DMS 273 (cell line): Measurements from ENCODE around the gene MBD3L2B.

Source experiments
- DNase-seq: peaks from one replicate; lab custom pipeline; 2025; ENCODE audit not compliant: unreplicated experiment; lab: John Stamatoyannopoulos, UW

The MBD3L2B gene

DNA sequence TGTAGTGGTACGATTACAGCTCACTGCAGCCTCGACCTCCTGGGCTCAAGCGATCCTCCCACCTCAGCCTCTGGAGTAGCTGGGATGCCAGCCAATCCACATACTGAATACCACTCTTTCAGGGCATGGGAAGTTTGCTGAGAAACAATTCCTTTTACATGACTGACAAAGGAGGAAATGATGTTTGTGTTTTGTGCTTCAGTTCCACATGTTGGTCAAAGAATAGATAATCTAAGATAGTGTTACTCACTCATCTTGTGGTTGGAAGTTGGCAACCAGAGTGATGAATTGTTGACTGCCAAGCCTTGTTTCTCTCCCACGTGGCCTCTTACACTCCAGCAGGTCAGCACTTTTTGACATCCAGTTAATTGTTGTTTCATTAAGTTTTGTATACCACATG lies 7.6 kb downstream of the MBD3L2B start:
- DNase-seq = no peak

DNA sequence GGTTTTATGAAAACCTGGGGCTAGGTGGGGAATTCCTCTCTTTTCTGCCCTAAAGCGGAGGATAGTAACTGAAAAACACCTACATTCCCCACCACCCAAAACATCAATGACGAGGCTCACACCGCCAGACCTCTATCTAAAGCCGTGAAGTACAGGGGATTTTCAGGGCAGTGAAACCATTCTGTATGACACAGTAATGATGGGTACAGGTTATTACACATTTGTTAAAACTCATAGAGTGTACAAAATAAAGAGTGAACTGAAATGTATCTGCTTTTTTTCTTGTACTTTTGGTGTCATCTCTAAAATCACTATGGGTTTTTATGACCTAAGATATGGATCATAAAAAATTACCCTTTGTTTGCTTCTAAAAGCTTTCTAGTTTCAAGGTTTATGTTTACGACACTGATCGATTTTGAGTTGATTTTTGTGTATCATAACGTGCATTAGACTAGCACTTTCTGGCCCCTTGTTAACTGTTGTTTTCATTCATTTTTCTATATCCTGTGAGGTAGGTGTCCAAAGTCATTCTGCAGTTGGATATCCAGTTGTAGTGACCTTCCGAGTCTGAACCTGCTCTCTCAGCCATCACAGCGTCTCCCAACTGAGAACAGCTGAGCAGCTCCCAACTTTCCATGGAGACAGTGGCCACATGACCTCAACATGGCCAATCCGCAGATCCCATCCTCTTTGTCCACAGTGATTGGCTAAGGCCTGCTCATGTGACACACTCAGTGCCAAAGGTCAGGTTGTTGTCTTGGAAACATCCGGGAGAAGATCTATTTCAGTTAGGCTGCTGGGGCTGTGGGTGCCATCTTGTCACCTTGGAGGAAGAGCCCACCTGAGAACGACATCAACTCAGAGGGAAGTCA lies 10.3 kb downstream of the MBD3L2B start:
- peak; percentile 31 for DNase-seq

DNA sequence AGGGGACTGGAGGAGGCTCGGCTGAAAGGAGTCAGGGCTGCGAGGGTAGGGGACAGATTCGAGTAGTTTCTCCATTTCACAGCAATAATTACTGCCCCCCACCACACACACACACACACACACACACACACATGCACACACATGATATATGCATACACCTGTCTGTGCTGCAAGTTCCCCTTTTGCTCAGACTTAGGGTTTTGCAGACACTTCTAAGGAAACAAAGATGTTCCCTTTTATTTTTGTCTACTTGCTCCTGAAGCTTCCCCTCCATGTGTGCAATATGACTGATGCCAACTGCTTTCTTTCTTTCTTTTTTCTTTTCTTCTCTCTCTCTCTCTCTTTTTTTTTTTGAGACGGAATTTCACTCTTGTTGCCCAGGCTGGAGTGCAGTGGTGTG lies 13.4 kb downstream of the MBD3L2B start:
- DNase-seq = no peak

DNA sequence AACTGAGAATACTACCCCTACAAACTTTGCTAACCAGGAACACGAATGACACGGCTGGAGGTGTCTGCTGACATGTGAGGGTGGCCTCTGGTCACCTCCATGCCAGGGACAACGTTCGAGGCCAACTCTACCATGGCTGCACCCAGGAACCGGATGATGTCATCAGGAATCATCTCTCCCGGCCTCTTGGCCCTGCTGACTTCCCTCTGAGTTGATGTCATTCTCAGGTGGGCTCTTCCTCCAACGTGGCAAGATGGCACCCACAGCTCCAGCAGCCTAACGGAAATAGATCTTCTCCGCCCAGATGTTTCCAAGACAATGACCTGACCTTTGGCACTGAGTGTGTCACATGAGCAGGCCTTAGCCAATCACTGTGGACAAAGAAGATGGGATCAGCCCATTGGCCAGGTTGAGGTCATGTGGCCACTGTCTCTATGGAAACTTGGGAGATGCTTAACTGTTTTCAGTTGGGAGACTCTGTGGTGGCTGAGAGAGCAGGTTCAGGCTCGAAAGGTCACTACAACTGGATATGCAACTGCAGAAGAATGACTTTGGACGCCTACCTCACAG lies 15.0 kb downstream of the MBD3L2B start:
- peak; percentile 15 for DNase-seq

DNA sequence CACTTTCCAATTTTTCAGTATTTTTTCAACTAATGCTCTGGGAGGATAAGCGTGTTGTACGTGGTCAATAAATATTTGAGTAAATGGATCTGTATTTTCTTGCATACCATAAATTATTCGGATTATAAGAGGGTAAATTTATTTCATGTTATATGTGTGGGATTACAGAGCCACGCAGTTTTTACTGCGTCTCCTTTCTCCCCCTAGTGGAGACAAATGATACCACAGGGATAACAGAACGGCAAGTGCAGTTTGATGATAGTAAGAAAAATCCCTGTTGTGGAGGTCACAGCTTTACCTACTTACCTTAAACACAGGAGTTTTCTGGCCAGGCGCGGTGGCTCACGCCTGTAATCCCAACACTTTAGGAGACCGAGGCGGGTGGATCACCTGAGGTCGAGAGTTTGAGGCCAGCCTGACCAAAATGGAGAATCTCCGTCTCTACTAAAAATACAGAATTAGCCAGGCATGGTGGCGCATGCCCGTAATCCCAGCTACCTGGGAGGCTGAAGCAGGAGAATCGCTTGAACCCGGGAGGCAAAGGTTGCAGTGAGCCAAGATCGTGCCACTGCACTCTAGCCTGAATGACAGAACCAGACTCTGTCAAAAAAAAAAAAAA lies 16.8 kb downstream of the MBD3L2B start:
- peak; percentile 36 for DNase-seq

DNA sequence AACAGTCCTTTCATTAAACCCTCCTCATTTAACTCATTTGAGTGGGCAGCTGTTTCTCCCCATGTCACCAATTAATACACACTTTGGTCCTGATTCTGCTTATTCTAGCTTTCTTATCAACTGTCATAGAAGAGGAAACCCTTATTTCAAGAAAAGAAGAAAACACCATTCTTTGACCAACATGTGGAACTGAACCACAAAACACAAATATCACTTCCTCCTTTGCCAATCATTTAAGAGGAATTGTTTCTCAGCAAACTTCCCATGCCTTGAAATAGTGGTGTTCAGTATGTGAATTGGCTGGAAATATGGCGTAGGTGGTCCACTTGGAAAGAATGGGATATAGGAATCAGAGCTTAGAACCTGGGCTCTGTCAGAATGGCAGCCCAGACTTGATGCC lies 20.4 kb downstream of the MBD3L2B start:
- no peak for DNase-seq

DNA sequence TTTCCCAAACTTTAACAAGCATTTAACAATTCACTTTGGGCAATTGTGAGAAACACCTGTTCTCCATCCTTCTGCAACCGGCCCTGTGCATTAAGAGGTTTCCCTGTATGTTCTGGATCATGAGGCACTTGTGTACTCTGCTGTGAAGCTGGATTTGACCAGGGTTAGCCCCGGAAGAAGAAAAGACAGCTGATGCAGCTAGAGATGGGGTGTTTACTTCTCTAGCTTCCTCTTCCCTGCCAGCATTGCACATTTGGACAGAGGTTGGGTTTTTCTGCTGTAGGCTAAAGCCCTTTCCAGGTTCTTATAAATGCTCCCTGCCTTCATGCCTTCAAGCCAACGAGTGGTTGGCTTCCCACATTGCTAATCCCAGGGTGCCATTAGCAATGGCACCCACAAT lies 20.9 kb downstream of the MBD3L2B start:
- DNase-seq = no peak

DNA sequence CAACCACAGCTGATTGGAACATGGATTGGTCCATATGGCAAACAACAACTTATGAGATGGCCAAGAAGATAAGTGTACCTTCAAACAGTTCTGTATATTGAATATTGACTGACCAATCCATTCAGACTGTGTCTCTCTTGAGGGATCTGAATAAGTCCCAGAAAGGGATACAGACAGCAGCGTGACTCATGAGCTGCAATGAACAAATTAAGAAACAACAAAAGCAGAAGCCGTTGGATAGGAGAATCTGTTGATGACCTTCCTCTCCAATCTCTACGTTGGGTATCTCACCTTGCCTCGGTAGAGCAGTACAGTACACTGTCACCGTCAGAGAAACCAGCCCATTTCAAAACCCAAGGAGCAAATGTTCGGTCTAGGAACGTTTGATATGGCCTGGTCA lies 21.3 kb downstream of the MBD3L2B start:
- no peak for DNase-seq

DNA sequence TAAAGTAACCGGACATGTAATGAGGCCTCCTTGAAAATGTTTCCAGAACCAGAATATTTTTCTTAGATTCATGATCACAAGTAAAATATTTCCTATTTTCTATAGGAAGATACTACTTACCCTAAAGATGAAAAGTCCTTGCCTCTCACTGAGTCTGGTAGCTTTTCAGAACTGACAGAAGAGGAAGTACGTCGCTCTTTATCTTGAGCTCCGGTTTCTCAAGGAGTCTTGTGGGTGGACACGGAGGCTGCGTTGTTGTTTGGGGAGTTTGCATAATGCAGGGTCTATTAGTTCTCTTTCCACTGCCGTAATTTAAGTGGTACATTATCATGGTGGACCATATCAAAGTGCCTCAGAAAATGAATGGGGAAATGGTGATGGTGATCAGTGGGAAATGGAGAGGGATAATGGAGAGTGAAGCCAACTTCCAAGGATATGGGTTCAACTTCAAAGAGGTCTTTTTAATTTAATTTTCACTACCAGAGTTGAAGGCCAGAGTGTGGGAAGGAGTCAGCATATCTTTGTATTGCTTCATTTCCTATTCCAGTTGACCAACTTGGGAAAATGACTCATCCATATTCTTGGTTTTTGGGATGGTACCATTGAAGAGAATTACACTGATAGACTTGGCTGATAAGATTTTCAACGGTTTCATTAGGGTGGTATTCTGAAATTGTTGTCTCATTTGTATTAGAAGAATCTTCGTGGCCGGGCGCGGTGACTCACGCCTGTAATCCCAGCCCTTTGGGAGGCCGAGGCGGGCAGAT lies 23.4 kb downstream of the MBD3L2B start:
- no peak for DNase-seq

DNA sequence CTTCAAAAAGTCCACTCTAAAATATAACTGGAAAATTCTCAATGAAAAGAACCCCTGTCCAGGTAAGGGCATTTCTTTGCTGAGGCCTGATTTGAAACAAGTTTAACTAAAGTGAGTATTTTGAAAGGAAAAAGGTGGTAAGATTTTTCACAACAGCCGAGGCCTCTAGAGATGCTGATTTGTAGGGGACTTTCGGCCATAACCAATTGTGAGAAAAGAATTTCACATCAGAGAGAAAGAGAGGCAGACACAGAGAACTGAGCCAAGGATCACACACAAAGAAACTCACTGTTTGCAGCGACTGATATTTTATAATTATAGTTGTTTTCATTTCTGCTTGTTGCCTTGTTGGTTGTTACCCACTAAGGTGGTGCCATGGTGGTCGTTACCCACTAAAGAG lies 24.4 kb downstream of the MBD3L2B start:
- DNase-seq = no peak

DNA sequence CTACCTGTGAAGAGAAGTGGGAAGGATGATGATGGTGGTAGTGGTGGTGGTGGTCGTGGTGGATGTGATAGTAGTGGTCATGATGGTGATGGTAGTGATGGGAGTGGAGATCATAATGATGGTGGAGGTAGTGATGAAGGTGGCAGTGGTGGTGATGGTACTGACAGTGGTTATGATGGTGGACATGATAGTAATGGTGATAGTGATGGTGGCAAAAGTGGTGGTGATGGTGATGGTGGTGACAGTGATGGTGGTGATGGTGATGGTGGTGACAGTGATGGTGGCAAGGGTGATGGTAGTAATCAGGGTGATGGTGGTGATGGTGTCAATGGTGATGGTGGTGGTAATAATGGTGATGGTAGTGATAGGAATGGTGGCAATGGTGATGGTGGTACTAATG lies 26.2 kb downstream of the MBD3L2B start:
- no peak for DNase-seq

DNA sequence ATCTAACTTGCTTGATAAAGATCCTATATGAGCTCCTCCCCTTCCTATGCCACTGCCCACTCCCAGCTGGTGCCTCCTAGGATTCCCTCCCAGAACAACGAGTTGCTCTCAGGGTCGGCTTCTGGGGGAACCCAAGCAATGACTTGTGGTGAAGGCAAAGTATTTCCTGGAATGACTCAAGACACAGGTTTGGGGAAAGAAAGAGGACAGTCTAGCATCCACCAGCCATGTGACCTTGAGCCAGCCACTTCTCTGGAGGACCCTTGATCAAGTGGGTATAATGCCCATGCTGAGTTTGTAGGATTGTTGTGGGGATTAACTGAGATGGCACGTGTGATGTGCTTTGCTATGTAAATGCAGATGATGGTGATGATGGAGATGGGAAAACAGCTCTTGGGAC lies 33.0 kb downstream of the MBD3L2B start:
- no peak for DNase-seq

DNA sequence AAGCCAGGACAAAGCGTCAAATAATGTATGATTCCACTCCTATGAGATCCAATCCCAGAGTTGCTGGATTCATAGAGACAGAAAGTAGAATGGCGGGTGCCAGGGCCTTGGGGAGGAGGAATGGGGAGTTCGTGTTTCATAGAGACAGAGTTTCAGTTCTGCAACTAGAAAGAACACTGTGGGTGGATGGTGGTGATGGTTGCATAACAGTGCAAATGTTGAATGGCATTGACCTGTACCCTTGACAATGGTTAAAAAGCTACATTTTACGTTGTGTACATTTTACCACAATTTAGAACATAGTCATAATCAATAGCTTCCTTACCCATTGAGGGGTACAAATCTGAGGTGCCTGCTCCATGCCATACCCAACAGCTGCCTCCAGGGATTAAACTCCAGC lies 33.4 kb downstream of the MBD3L2B start:
- DNase-seq = no peak

DNA sequence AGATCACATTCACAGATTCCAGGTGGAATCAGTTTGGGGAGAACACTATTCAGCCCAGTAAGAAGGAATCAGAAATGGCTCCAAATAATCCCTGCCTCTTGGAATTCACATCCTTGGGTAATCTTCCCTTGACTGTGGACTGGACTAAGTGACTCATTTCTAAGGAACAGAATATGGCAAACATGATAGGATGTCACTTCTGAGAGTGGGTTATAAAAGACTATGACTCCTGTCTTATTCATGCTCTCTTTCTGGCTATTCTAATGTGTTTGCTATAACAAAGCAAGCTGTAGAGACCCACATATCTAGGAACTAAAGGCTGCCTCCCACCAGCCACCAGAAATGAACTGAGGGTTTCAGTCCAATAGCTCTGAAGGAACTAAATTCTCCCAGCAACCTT lies 37.8 kb downstream of the MBD3L2B start:
- no peak for DNase-seq

DNA sequence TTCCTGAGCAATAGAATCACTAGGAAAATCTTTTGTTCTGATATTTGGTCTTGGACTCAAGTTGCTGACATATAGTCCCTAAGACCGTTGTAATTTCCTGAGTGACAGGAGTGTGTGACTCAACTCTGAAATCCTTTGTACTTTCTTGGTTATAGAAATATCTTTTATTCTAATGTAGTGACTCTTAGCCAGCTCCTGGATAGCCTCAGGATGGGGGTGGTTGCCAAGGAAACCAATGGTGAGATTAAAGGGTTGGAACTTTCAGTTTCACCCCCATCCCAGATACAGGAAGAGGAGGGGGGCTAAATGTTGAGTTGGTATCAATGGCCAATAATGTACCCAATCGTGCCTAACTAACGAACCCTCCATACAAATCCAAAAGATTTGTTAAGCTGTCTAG lies 41.8 kb downstream of the MBD3L2B start:
- DNase-seq = no peak

DNA sequence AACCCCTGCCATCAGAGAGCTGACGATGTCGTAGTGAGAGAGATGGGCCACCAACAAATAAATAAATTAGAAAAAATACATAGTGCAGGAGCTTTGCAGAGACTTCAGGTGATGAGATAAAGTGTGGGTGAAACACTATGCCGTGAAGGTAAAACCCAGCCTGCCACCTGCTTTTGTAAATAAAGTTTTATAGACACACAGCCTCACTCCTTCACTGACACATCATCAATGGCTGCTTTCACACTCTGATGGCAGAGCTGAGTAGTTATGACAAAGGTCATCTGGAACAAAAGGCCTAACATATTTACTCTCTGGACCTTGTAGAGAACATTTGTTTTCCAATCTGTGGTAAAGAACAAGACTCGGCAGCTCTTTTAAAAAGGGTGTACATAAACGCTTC lies 45.0 kb downstream of the MBD3L2B start:
- DNase-seq = no peak

DNA sequence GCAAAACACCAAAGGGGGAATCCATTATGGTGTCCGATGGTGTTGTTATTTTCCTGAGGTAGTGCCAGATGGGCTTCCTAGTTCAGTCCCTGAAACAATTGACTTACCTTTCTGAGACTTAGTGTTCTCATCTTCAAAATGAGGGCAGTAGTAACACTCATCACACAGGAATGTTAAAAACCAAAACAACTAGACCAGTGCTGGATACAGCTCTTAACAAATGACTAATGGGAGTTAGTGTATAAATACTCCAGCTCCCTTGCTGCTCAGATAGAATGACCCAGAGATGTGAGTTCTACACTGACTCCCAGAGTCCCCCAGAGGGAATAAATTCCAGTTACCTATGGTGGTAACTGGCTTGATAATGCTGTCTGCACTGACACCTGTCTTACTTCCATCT lies 49.9 kb downstream of the MBD3L2B start:
- DNase-seq = no peak

DNA sequence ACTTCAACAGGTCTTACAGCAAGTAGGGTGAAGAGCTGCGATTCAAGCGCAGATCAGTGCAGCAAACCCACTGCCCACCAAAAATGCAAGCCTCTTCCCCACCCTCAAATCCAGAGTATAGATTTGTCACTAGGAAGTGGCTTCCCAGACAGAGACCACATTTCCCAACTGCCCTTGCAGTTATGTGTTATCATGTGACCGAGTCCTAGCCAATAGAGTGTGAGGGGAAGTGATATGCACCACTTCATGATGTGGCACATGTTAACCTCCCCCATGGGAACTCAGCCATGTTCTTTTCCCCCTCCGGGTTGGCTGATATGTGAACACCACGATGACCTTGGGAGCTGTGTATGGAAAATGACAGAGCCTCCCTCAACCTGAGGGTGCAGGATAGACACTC lies 50.8 kb downstream of the MBD3L2B start:
- peak; percentile 34 for DNase-seq

DNA sequence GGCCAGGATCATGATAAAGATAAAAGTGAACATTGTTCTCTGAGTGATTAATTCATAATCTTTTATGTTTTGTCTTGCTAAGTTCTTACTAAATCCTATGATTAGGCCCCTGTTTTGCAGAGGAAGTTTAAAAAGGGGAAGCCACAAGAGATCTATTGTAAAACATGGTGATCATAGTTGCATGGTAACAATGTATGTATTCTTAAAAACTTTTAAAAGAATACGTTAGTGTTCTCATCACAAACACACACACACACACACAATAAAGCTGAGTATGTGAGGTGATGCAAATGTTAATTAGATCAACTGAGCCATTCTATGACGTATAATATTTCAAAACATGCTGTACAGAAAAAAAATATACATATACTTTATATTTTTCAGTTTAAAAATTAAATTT lies 51.2 kb downstream of the MBD3L2B start:
- no peak for DNase-seq

DNA sequence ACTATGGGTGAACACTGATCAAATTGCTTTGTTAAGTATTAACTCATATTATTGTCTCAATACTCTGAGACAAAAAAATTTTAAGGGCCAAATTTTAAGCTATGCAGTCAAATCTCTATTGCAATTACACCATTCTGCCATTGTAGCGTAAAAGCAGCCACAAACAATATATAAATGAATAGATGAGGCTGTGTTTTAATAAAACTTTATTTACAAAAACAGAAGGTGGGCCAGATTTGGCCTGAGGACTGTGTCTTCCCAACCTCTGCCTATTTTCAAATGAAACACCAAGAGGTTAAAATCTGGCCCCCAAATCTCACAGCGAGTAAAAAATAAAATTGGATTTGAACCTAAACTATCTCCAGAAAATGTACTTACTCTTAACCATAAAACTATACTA lies 51.7 kb downstream of the MBD3L2B start:
- no peak for DNase-seq
